Stimulated activated naive B cell treated with anti-CD40 and anti-IgM and Interleukin-4, amounts not matched to agents 10 μg/mL and 1 μg/mL and 100 μg/mL, for 72 hours (primary cell): ENCODE data around the gene POTEB2.
"Not testable (repeated sequence)": the region's sequence is repeated elsewhere in the genome, so short reads cannot be mapped to it uniquely, and the experiment has no call there.

Experiments
- ATAC-seq, 2 donors: fragments of 150-1000 bp; cut with Tn5 transposase; replicated peaks; 2 replicates each; pipeline ENCODE4 v1.10.0; 2021; ENCODE audit warnings: moderate library complexity in 1 of 2
- DNase-seq: peaks from one replicate; pipeline ENCODE4 v3.0.0; 2021
- H3K27ac Mint-ChIP-seq: one replicate; pipeline ENCODE4 v1.8.0; 2022; ENCODE audit warnings: mild to moderate bottlenecking, mixed read lengths
- H3K27me3 Mint-ChIP-seq, 2 donors: one replicate each; pipeline ENCODE4 v1.8.0; 2022; ENCODE audit warnings: mixed read lengths in 2 of 2
- H3K36me3 Mint-ChIP-seq, 2 donors: one replicate each; pipeline ENCODE4 v1.8.0; 2022; ENCODE audit warnings: mixed read lengths in 2 of 2, mild to moderate bottlenecking in 1 of 2
- H3K4me1 Mint-ChIP-seq, 2 donors: one replicate each; pipeline ENCODE4 v1.8.0; 2022; ENCODE audit warnings: mixed read lengths in 2 of 2, mild to moderate bottlenecking in 1 of 2
- H3K4me3 Mint-ChIP-seq, 2 donors: one replicate each; pipeline ENCODE4 v1.8.0; 2022; ENCODE audit warnings: mild to moderate bottlenecking in 2 of 2, mixed read lengths in 2 of 2, moderate library complexity in 1 of 2
- H3K9me3 Mint-ChIP-seq, 2 donors: one replicate each; pipeline ENCODE4 v1.8.0; 2022; ENCODE audit warnings: mixed read lengths in 2 of 2, mild to moderate bottlenecking in 1 of 2

The POTEB2 gene

GRCh38 chr15:20866214-20866613, at the start of gene POTEB2:
POTEB2 (minus strand) TSS chr15:20866314; CDS start chr15:20866281, 33 bp downstream.
- not testable (repeated sequence) for H3K4me3 Mint-ChIP-seq, H3K4me1 Mint-ChIP-seq, H3K36me3 Mint-ChIP-seq, DNase-seq, H3K9me3 Mint-ChIP-seq, H3K27ac Mint-ChIP-seq, ATAC-seq, H3K27me3 Mint-ChIP-seq

GRCh38 chr15:20879916-20880315, 13.8 kb upstream of the POTEB2 start:
- H3K4me1 Mint-ChIP-seq, H3K4me3 Mint-ChIP-seq, DNase-seq, H3K9me3 Mint-ChIP-seq, H3K27ac Mint-ChIP-seq, H3K36me3 Mint-ChIP-seq, H3K27me3 Mint-ChIP-seq, ATAC-seq: not testable (repeated sequence)

GRCh38 chr15:20878464-20878863, 12.3 kb upstream of the POTEB2 start:
- H3K36me3 Mint-ChIP-seq, H3K4me3 Mint-ChIP-seq, H3K9me3 Mint-ChIP-seq, H3K27ac Mint-ChIP-seq, DNase-seq, H3K4me1 Mint-ChIP-seq, H3K27me3 Mint-ChIP-seq, ATAC-seq: not testable (repeated sequence)

GRCh38 chr15:20877819-20878218, 11.7 kb upstream of the POTEB2 start:
- H3K27me3 Mint-ChIP-seq, ATAC-seq, H3K9me3 Mint-ChIP-seq, H3K36me3 Mint-ChIP-seq, H3K4me3 Mint-ChIP-seq, H3K4me1 Mint-ChIP-seq, H3K27ac Mint-ChIP-seq, DNase-seq: not testable (repeated sequence)
